Measurements from ENCODE around the gene LMNTD2. TPM values are rescaled to one million over a fixed set of nuclear protein-coding genes. Genes with fewer than 3 reads are reported as not detected.

Gene LMNTD2
- total and polyA plus RNA-seq, 2 donors (not counting 3 experiments of a cell fraction or from before 2014, with no cell fraction given): 2.1 to 2.6 TPM

GRCh38 chr11:553083-553987, 7.2 kb downstream of the LMNTD2 start:
- no peak for DNase-seq (ENCODE audit: low read depth, low spot score)
- ChIA-PET POLR2A (no interaction called here), CTCF (no interaction called here)
- TF ChIP-seq EZH2 (IDR thresholded peaks at IDR 0.05; ENCODE audit: borderline replicate concordance, low read depth, low read length, severe bottlenecking) (no peak), JUN (IDR thresholded peaks at IDR 0.05; ENCODE audit: borderline replicate concordance, insufficient read depth, insufficient read length, low read depth) (no peak), GATA2 (IDR thresholded peaks at IDR 0.05; ENCODE audit: insufficient read depth, insufficient read length, low read depth, low read length) (no peak), POLR2A (IDR thresholded peaks at IDR 0.05; ENCODE audit: low read depth, low read length) (no peak), POLR2AphosphoS5 (IDR thresholded peaks at IDR 0.05; ENCODE audit: insufficient read depth, low read depth, low read length) (no peak), MYC (IDR thresholded peaks at IDR 0.05; ENCODE audit: low read depth, low read length) (no peak), FOS (IDR thresholded peaks at IDR 0.05; ENCODE audit: borderline replicate concordance, insufficient read depth, low read length) (no peak)
- TF ChIP-seq, protein P1, sequence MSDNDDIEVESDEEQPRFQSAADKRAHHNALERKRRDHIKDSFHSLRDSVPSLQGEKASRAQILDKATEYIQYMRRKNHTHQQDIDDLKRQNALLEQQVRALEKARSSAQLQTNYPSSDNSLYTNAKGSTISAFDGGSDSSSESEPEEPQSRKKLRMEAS (IDR thresholded peaks at IDR 0.05; ENCODE audit: insufficient read depth, insufficient read length): no peak
- TF ChIP-seq, protein P2, sequence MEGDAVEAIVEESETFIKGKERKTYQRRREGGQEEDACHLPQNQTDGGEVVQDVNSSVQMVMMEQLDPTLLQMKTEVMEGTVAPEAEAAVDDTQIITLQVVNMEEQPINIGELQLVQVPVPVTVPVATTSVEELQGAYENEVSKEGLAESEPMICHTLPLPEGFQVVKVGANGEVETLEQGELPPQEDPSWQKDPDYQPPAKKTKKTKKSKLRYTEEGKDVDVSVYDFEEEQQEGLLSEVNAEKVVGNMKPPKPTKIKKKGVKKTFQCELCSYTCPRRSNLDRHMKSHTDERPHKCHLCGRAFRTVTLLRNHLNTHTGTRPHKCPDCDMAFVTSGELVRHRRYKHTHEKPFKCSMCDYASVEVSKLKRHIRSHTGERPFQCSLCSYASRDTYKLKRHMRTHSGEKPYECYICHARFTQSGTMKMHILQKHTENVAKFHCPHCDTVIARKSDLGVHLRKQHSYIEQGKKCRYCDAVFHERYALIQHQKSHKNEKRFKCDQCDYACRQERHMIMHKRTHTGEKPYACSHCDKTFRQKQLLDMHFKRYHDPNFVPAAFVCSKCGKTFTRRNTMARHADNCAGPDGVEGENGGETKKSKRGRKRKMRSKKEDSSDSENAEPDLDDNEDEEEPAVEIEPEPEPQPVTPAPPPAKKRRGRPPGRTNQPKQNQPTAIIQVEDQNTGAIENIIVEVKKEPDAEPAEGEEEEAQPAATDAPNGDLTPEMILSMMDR (IDR thresholded peaks at IDR 0.05; ENCODE audit: extremely low read depth in 1 of 2, insufficient read depth in 1 of 2, low read depth in 1 of 2, low read length in 2 of 2): no peak
- dilution Hi-C loops (cut with MboI; ENCODE audit: extremely low pct_ligation_motif_present, low sequenced_read_pairs): no loop called here
- H3K9me3 ChIP-seq (replicated peaks; ENCODE audit: control insufficient read depth, insufficient read depth, low read length): no peaks in the 10 kb centered on the region
- peaks cover 3% of the 10 kb centered on the region for H3K4me1 ChIP-seq (ENCODE audit: control insufficient read depth, extremely low read depth, insufficient read depth, low read length)
- H3K27me3 ChIP-seq (ENCODE audit: control insufficient read depth in 2 of 2, insufficient read depth in 2 of 2, low read length in 2 of 2): peaks cover 13 to 21% of the 10 kb centered on the region in 2 experiments
- intact Hi-C loops (cut with micrococcal nuclease): no loop called here
- H3K9me1 ChIP-seq (replicated peaks; ENCODE audit: control insufficient read depth, extremely low read depth, insufficient read depth, low read length): no peaks in the 10 kb centered on the region
- BruUV-seq (replicated peaks): no TSS peak
- no peak overlapping the region for H3K4me2 ChIP-seq (ENCODE audit: insufficient read depth, low read length)
- H2AFZ ChIP-seq (ENCODE audit: low read depth, low read length): no peak overlapping the region
- no peak overlapping the region for H3K4me3 ChIP-seq (replicated peaks in 1 of 3; ENCODE audit: insufficient read depth in 1 of 3, low read depth in 1 of 3, low read length in 3 of 3)
- H4K20me1 ChIP-seq (replicated peaks; ENCODE audit: control insufficient read depth, extremely low read depth, insufficient read depth, low read length): no peaks in the 10 kb centered on the region
- H3K36me3 ChIP-seq (ENCODE audit: control insufficient read depth in 2 of 2, extremely low read depth in 1 of 2, insufficient read depth in 2 of 2, low read length in 2 of 2): no peaks in the 10 kb centered on the region
- no peaks in the 10 kb centered on the region for H3K79me2 ChIP-seq (ENCODE audit: control insufficient read depth, insufficient read depth, low read length)
- no peak overlapping the region for H3K27ac ChIP-seq (ENCODE audit: insufficient read depth, low read depth, low read length)
- FAIRE-seq: no peak
- H3K9ac ChIP-seq (replicated peaks; ENCODE audit: extremely low read depth, insufficient read depth, low read length): no peak overlapping the region
